ENCODE results near the gene MAN1C1.

MAN1C1 gene

DNA sequence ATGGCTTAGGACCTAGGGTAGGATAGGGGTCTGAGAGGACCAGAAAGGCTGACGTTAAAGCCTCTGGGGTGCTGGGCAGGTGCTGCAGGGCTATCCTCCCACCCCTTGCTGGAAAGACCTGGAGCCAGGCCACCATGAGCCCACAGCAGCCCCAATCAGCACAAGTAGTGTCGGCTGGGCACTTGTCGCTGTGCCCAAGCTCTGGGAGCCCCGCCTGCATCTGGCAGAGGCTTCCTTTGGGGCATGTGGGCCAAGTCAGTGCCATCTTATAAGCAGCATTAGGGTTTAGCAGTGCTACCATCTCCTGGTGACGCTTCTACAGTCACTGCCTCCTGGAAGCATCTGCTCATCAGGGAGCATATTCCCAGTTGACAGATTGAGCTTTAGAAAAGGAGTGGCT lies 31.3 kb downstream of the MAN1C1 start:
- no peak overlapping the region for H3K27ac ChIP-seq
- ChIA-PET POLR2A (ENCODE audit: low non-redundant PET) (no interaction called here), CTCF (no interaction called here)
- no peak for DNase-seq (ENCODE audit: low spot score)
- TF ChIP-seq, protein P1, sequence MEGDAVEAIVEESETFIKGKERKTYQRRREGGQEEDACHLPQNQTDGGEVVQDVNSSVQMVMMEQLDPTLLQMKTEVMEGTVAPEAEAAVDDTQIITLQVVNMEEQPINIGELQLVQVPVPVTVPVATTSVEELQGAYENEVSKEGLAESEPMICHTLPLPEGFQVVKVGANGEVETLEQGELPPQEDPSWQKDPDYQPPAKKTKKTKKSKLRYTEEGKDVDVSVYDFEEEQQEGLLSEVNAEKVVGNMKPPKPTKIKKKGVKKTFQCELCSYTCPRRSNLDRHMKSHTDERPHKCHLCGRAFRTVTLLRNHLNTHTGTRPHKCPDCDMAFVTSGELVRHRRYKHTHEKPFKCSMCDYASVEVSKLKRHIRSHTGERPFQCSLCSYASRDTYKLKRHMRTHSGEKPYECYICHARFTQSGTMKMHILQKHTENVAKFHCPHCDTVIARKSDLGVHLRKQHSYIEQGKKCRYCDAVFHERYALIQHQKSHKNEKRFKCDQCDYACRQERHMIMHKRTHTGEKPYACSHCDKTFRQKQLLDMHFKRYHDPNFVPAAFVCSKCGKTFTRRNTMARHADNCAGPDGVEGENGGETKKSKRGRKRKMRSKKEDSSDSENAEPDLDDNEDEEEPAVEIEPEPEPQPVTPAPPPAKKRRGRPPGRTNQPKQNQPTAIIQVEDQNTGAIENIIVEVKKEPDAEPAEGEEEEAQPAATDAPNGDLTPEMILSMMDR (conservative IDR thresholded peaks at IDR 0.05; ENCODE audit: low read depth): no peak

DNA sequence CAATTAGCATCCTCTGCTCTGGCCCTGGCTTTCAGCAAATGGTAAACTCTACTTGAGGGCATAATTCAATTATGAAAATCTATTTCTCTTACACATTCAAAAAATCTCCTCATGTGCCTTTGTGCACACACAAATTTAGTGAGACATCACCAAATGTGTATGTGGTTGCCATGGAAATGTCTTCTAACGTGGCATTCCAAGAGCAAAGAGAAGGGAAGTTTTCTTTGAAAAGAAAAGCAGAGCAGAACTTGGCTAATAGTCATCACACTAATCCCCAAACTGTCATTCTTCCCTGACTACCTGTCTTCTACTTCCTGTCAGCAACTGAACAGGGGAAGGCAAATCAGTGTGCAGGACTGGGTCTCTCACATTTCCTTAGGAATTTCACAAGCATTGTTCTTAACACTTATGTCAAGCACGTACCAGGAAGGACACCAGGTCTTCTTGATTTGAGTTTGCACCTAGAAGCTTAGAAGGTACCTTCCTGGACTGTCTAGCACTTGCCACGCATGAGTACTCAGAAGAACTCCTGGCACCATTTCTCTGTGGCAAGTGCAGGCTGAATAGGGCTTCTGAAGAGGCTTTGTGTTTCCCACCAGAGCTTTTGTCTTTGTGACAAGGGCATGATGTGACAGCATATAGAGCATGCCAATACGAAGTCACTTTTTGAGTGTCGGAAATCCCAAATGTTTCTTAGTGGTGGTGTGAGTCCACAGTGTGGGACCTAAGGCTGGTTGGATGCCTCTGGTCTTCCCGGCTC lies 32.3 kb downstream of the MAN1C1 start:
- ChIA-PET POLR2A (ENCODE audit: low non-redundant PET) (no interaction called here), CTCF (interaction anchor here (0.6 kb wide), 1 partner anchor 616 kb away, joined by 3 read pairs; no protein-coding TSS in a partner anchor)
- H3K27ac ChIP-seq: no peak overlapping the region
- TF ChIP-seq, protein P1 (conservative IDR thresholded peaks at IDR 0.05; ENCODE audit: low read depth): no peak
- no peak for DNase-seq (ENCODE audit: low spot score)

DNA sequence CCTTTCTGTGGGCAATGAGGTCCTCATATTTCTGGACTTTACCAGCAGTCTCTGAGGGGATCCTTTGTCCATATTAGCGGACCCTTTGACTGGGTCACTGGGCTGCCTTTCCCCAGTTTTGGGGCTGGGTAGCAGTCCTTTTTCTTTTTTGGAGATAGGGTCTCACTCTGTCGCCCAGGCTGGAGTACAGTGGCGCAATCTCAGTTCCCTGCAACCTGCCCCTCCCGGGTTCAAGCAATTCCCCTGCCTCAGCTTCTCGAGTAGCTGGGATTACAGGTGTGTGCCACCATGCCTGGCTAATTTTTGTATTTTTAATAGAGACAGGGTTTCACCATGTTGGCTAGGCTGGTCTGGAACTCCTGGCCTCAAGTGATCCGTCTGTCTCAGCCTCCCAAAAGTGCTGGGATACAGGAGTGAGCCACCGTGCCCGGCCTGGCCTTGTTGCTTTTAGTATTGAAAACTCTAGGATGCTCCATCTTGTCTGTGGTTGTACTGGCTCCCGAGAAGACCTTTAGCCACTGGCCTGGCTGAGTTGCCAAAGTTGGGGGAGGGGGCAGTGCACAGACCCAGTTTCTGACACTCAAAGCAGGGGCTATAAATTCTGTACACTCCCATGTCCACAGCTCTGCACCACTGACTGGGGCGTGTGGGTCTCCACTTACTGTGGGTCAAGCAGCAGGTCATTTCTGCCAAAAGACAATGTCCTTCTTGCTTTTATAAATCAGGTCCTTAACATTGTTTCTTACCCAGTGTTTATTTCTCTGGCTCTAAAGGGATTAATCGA lies 33.1 kb downstream of the MAN1C1 start:
- POLR2A ChIA-PET (ENCODE audit: low non-redundant PET): no interaction called here
- TF ChIP-seq, protein P1 (conservative IDR thresholded peaks at IDR 0.05; ENCODE audit: low read depth): no peak
- CTCF ChIA-PET: no interaction called here
- H3K27ac ChIP-seq: no peak overlapping the region
- DNase-seq (ENCODE audit: low spot score): no peak

DNA sequence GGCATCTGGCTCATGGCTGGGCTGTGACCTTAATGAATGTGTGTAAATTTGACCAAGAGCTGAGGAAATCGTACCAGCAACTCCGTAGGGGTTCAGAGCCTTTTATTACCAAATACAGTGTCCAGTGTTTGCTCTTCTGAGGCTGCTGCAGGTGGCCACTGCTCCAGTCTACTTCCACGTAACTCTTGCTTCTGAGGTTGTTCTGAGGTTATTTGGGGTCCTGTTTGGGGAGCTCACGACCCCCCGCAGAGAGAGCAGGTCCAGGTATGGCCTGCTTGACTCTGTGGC lies 33.6 kb downstream of the MAN1C1 start:
- POLR2A ChIA-PET (ENCODE audit: low non-redundant PET): no interaction called here
- no peak for DNase-seq (ENCODE audit: low spot score)
- H3K27ac ChIP-seq: no peak overlapping the region
- CTCF ChIA-PET: no interaction called here
- TF ChIP-seq, protein P1 (conservative IDR thresholded peaks at IDR 0.05; ENCODE audit: low read depth): no peak

DNA sequence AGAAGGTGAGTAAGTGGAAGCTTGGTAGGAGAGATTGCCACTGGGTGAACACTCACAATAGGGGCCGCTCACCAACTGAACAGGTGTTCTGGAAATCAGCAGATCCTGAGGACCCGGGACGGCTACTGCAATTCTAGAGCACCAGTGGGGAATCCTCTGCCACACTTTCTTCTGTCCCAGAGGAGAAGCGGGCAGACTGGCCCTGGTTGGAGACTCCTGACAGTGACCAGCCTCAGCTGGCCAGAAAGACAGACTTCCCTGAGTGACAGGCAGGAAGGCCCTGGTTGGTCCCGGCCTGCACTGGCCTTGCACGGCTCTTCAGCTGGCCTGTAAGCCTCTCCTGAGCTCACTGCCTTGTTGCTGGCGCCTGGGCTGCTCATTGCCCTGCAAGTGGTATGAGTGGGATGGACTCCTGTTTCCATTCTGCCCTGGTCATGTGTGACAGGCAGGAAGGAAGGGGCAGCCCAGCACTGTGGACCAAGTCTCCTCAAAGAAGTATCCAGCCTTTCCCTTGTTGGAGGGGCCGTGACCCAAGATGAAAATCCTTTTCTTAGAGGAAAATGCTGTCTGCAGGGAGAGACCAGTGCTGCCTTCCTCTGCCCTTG lies 34.5 kb downstream of the MAN1C1 start:
- POLR2A ChIA-PET (ENCODE audit: low non-redundant PET): no interaction called here
- no peak for DNase-seq (ENCODE audit: low spot score)
- CTCF ChIA-PET: no interaction called here
- TF ChIP-seq, protein P1 (conservative IDR thresholded peaks at IDR 0.05; ENCODE audit: low read depth): no peak
- no peak overlapping the region for H3K27ac ChIP-seq

DNA sequence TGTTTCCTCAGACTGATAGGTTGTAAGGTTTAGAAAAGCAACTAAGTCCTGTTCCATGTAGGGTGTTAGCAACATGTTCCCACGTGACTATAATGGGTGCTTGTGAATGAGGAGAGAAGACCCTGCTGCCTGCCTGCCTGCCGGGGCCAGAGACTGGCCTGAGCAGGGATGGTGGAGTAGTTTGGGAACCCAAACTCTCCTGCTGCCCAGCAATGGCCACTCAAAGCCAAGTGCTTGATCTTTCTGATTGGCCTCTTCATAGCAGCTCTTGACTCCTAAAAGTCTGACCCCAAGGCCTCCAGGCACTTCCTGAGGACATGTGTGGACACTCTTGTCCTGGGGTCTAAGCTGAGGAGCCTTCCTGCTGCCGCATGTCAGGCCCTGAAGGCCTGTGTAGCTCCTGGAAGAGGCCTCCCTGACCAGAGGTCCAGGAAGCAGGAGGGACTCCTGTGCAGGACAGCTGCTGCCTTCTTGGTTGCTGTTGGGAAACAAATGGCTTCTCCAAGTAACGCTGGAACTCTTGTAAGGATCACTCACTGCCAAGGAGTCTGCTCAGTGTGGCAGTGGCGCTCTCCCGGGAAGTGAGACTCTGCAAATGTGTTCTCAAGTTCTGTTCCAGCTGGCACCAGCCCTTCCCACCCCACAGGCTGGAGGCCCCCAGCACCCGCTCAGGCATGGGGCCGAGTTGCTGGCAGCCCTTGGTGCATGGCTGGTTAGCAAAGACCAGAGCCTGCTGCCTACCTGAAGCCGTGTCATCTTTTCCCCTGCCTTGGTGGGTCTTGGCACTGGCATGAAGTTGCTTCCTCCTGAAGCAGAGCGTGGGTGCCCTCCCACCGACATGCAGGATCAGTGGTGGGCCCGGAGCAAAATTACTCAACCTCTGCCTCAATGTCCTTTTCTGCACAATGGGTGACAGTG lies 35.5 kb downstream of the MAN1C1 start:
- CTCF ChIA-PET: no interaction called here
- TF ChIP-seq, protein P1 (conservative IDR thresholded peaks at IDR 0.05; ENCODE audit: low read depth): no peak
- POLR2A ChIA-PET (ENCODE audit: low non-redundant PET): no interaction called here
- DNase-seq (ENCODE audit: low spot score): no peak
- H3K27ac ChIP-seq: no peak overlapping the region

All from RWPE1 (cell line).